Astrocyte (in vitro differentiated cells and primary cell): ENCODE data around the gene TMEM63C.

Experiments used
- CTCF ChIP-seq: IDR thresholded peaks from 2 replicates; pipeline ENCODE4 v1.5.1; 2011; ENCODE audit warnings: low read depth, mild to moderate bottlenecking, inconsistent platforms, low read length, moderate library complexity; ENCODE audit not compliant: insufficient read depth
- EZH2 ChIP-seq: IDR thresholded peaks from 2 replicates; pipeline ENCODE4 v1.6.1; 2012; ENCODE audit warnings: mild to moderate bottlenecking, low read length, inconsistent platforms; ENCODE audit not compliant: insufficient read depth

GRCh38 chr14:77220246-77221017 is 38.8 kb downstream of the TMEM63C start:
- TF ChIP-seq CTCF (no peak), EZH2 (no peak)
